Ovary (tissue), 9 donors: ENCODE results near the gene LIPM. TPM values are rescaled to one million over a fixed set of nuclear protein-coding genes. Genes with fewer than 3 reads are reported as not detected.

Experiments
- DNase-seq, 5 donors: peaks; one replicate each; pipeline ENCODE4 v3.0.0-alpha.2; 2019 to 2020
- H3K27ac ChIP-seq, 2 donors: fragments of 200-600 bp; one replicate each; pipeline versions ENCODE4 v1.5.1 to v1.8.0; 2019 to 2022
- H3K27me3 ChIP-seq: fragments of 200-600 bp; one replicate; pipeline ENCODE4 v1.8.0; 2022
- H3K36me3 ChIP-seq: fragments of 200-600 bp; sonication (generic); one replicate; pipeline ENCODE4 v1.5.1; 2019
- H3K4me1 ChIP-seq: one replicate; pipeline ENCODE4 v1.8.1; 2013; ENCODE audit warnings: mild to moderate bottlenecking, moderate library complexity; ENCODE audit not compliant: insufficient read depth
- H3K4me3 ChIP-seq: fragments of 200-600 bp; sonication (generic); one replicate; pipeline ENCODE4 v1.5.1; 2017
- H3K9me3 ChIP-seq, 2 donors: fragments of 200-600 bp in 1 of 2; sonication (generic) in 1 of 2; one replicate each; pipeline versions ENCODE4 v1.5.1 to v1.8.1; 2013 to 2019; ENCODE audit warnings: mild to moderate bottlenecking in 1 of 2, moderate library complexity in 1 of 2
- EP300 ChIP-seq: sonication (generic); formaldehyde crosslinking; IDR thresholded peaks from one replicate; pipeline ENCODE4 v1.6.1; 2017; ENCODE audit warnings: antibody characterized with exemption
- POLR2A ChIP-seq: fragments of 450-650 bp; IDR thresholded peaks from one replicate; pipeline ENCODE4 v1.6.1; 2017; ENCODE audit warnings: antibody characterized with exemption, mild to moderate bottlenecking, moderate library complexity
- WGBS, 3 donors: extraction: QIAGEN DNeasy Blood & Tissue Kit in 1 of 3; methylation state at CpG; one replicate each; pipeline versions ENCODE4 v1.1.5 to v1.1.7; 2013 to 2017; 5-methylcytosine and 5-hydroxymethylcytosine counted together
- intact Hi-C, 4 donors: fragments of 100-400 bp; cut with DNase I; formaldehyde crosslinking; loops; one replicate each; pipeline versions ENCODE4 v1.11.0 to v1.15.1; 2022 to 2023
- polyA plus RNA-seq, 2 donors: library from polyadenylated mRNA; stranded (reverse); fragments of 200-250 nt in 1 of 2; fragments of 350-450 nt in 1 of 2; fragmentation: Illumina TruSeq in 1 of 2; extraction: RNeasy Lipid Tissue Mini Kit (QIAGEN cat#74804) in 1 of 2; gene quantifications; one replicate each; pipeline ENCODE4 v1.2.3, GENCODE V29; 2013 to 2014
- total RNA-seq, 7 donors: library from RNA; depleted of rRNA in 2 of 7; stranded (reverse); fragments of >200 nt in 2 of 7; fragmentation: NEBNext Ultra II Directional in 3 of 7; extraction: Animal tissue kit (Norgen Biotek cat#: 25700) in 3 of 7; gene quantifications; one replicate each; pipeline versions ENCODE4 v1.1.0 to v1.2.4, GENCODE V29; 2016 to 2023
- TF ChIP-seq, protein P1 (sequence below), 3 donors: fragments of 450-650 bp in 2 of 3; fragments of 200-600 bp in 1 of 3; IDR thresholded peaks; one replicate each; pipeline versions ENCODE4 v1.5.1 to v1.8.0; 2016 to 2022; ENCODE audit warnings: antibody characterized with exemption in 3 of 3, mild to moderate bottlenecking in 1 of 3
- donor health status: DM: no; HTN: no; CAD: no; lungs with moderate emphysema.
- donor health status: DM: no; HTN: no; CAD: no.
- donor health status: Bipolar disorder and iron deficiency.
- donor health status: DM: yes; HTN: yes; CAD: no.
- donor health status: DM: no; HTN: no; CAD: no.
- donor health status: DM: yes; HTN: yes; CAD: no.

Gene LIPM
- total and polyA plus RNA-seq, 9 donors: not detected

DNA sequence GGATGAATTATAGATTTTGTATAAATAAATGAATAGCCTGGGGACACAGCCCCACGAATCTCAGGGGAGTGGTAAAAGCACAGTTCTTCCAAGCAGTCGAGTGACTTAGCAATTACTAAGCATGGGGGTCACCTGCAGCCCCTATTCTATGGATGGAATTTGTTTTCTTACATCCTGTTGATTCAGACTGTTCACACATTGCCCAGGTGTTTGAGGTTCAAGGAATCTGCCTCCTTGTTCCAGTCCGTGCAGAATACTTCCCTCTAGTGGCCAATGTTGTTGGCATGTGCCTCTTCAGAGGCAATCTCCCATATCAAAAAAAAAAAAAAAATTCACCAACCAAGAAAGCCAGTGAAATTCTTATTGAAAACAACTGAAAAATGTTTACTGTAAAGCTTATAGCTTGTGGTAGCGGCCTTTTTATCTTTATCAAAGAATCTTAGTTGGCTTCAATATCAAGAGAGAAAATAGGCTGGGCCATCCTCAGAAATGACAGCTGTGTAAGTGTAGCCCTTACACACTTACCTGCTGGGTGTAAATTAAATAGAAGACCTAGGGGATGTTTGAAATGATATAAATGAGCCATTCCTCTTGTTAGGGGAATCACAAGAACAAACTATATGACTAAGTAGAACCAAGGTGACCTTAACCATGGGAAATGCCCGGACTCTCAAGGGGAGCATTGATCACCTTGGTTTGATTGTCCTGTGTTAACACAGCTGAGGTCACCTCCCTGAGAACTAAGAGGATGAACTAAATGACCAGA lies 7.8 kb downstream of the LIPM start:
- no peak overlapping the region for H3K4me3 ChIP-seq
- H3K36me3 ChIP-seq: no peaks in the 10 kb centered on the region
- H3K4me1 ChIP-seq: no peaks in the 10 kb centered on the region
- no peak for TF ChIP-seq EP300
- TF ChIP-seq, protein P1, sequence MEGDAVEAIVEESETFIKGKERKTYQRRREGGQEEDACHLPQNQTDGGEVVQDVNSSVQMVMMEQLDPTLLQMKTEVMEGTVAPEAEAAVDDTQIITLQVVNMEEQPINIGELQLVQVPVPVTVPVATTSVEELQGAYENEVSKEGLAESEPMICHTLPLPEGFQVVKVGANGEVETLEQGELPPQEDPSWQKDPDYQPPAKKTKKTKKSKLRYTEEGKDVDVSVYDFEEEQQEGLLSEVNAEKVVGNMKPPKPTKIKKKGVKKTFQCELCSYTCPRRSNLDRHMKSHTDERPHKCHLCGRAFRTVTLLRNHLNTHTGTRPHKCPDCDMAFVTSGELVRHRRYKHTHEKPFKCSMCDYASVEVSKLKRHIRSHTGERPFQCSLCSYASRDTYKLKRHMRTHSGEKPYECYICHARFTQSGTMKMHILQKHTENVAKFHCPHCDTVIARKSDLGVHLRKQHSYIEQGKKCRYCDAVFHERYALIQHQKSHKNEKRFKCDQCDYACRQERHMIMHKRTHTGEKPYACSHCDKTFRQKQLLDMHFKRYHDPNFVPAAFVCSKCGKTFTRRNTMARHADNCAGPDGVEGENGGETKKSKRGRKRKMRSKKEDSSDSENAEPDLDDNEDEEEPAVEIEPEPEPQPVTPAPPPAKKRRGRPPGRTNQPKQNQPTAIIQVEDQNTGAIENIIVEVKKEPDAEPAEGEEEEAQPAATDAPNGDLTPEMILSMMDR (IDR thresholded peaks at IDR 0.05): peak in 1 of 3 donors; percentile 11
- H3K27me3 ChIP-seq: no peaks in the 10 kb centered on the region
- DNase-seq: peak in 1 of 5 donors; percentile 16
- no peaks in the 10 kb centered on the region for H3K9me3 ChIP-seq
- WGBS, 3 donors: 47 to 52% (median 50%) methylated on average over 5 of the region's 5 CpGs
- no peak overlapping the region for H3K27ac ChIP-seq
- intact Hi-C loops: no loop called here

DNA sequence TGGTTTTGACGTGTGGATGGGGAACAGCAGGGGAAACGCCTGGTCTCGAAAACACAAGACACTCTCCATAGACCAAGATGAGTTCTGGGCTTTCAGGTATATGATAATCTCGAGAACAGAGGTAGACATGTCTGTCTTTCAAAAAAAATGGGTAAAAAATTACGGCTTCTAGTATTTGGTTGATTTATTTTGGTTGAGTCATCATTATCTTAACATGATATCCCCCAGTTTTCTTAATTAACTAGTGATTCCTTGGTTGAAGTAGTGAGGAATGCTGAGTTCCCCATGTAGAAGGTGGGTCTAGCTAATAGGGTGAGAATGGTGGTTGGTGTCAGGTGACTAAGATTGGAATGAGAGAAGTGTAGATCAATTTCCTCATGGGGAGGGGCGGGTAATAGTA lies 10.7 kb downstream of the LIPM start:
- no peak overlapping the region for H3K4me3 ChIP-seq
- no peaks in the 10 kb centered on the region for H3K36me3 ChIP-seq
- no peak for DNase-seq
- H3K27ac ChIP-seq: no peak overlapping the region
- no peaks in the 10 kb centered on the region for H3K4me1 ChIP-seq
- H3K27me3 ChIP-seq: no peaks in the 10 kb centered on the region
- intact Hi-C loops: no loop called here
- 83 to 86% (median 84%) methylated on average over 6 of the region's 6 CpGs for WGBS, 3 donors
- TF ChIP-seq, protein P1 (IDR thresholded peaks at IDR 0.05): no peak
- TF ChIP-seq EP300 (no peak), POLR2A (no peak)
- no peaks in the 10 kb centered on the region for H3K9me3 ChIP-seq

DNA sequence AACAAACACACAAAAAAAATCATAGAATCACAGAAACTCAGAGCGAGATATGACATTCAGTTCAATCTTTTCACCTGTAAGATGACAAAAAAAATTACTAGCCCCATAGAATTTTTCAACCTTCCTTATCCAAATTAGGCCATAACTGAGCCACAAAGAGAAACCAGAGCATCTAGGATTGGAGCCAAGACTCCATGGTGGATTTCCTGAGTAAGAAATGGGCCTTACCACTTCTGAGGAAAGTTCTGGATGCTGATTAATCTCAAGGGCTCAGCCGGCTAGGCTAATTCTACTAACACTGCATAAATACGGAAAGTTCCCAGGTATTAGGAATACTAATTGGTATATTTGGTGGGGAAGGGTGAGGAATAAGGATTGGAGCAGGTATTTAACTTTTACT lies 16.8 kb downstream of the LIPM start:
- intact Hi-C loops: no loop called here
- H3K36me3 ChIP-seq: no peaks in the 10 kb centered on the region
- no peaks in the 10 kb centered on the region for H3K9me3 ChIP-seq
- no peak overlapping the region for H3K27ac ChIP-seq
- H3K4me1 ChIP-seq: no peaks in the 10 kb centered on the region
- DNase-seq: no peak
- no peaks in the 10 kb centered on the region for H3K27me3 ChIP-seq
- TF ChIP-seq POLR2A: no peak
- H3K4me3 ChIP-seq: no peak overlapping the region
- WGBS, 3 donors: 75 to 91% (median 91%) methylated on average over 3 of the region's 3 CpGs

GRCh38 chr10:88820748-88821401 lies 18.3 kb downstream of the LIPM start:
- Histone ChIP-seq H3K27ac (no peak overlapping the region), H3K36me3 (no peaks in the 10 kb centered on the region), H3K4me1 (no peaks in the 10 kb centered on the region), H3K9me3 (no peaks in the 10 kb centered on the region), H3K4me3 (no peak overlapping the region), H3K27me3 (no peaks in the 10 kb centered on the region)
- intact Hi-C loops: no loop called here
- TF ChIP-seq EP300 (no peak), POLR2A (no peak)
- TF ChIP-seq, protein P1 (IDR thresholded peaks at IDR 0.05): no peak
- DNase-seq: no peak

DNA sequence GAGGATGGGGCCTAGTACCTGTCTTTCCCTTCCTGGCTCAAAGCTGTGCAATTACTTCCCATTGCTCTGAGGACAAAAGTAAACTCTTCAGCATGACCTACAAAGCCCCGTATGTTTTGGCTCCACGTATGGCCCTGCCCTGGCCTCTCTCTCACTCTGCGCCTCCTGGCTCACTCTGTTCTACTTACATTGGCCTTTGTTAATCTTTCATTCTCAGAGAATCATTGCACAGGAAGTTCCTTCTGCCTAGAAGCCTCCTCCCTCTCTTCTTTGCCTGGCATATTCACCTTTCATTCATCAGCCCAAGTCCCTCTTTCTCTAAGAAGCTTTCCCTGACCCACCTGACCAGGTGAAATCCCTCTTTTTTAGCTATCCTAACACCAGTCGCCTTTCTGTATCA lies 23.9 kb downstream of the LIPM start:
- TF ChIP-seq, protein P1 (IDR thresholded peaks at IDR 0.05): no peak
- TF ChIP-seq EP300 (no peak), POLR2A (no peak)
- Histone ChIP-seq H3K4me1 (no peaks in the 10 kb centered on the region), H3K36me3 (no peaks in the 10 kb centered on the region), H3K27ac (no peak overlapping the region), H3K4me3 (no peak overlapping the region), H3K9me3 (no peaks in the 10 kb centered on the region), H3K27me3 (no peaks in the 10 kb centered on the region)
- WGBS, 3 donors: 77 to 81% (median 79%) methylated on average over 4 of the region's 4 CpGs
- intact Hi-C loops: no loop called here
- DNase-seq: no peak
